ENCODE measurements around the gene ZBTB7B.

Gene ZBTB7B

DNA sequence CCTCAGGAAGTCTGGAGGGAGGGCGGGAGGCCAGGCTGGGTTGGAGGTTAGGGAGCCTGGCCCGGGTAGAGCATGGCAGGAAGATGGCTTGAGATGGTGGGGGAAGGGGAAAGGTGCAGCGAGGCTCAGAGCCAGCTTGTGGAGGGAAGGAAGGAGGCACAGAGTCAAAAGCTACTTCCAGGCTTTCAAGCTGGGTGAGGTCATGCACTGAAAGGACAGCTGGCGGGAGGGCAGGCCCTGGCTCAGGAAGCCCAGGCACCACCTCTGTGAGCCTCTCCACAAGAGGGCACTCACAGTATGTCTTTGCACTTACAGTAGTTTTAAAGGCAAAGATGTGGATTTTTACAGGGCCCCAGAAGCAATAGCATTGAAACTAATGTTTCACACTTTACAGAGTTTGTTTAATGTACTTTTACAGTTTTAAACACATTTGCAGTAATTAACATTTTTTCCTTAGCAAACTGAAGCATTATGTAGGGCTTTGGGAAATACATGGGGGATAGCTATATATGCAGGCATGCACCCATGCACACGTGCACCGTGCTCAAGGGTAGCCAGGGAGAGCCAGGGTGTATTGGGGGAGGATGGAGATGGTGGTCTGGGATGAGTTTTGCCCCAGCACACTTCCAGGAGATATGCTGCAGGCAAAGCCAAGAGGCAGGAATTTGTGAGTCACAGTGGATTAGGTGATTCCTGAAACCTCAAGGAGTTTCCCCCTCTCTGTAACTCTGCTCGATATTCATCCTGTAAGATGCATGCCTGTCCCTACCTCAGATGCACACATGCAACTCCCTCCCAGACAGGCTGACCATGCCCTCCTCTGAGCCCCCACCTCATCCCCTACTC lies 42.4 kb downstream of the ZBTB7B start:
- peak; percentile 95 for DNase-seq
- Histone ChIP-seq H3K56ac (ENCODE audit: low read length) (peak overlapping the region; percentile 83), H3K4ac (ENCODE audit: low read depth, low read length) (no peak overlapping the region)

DNA sequence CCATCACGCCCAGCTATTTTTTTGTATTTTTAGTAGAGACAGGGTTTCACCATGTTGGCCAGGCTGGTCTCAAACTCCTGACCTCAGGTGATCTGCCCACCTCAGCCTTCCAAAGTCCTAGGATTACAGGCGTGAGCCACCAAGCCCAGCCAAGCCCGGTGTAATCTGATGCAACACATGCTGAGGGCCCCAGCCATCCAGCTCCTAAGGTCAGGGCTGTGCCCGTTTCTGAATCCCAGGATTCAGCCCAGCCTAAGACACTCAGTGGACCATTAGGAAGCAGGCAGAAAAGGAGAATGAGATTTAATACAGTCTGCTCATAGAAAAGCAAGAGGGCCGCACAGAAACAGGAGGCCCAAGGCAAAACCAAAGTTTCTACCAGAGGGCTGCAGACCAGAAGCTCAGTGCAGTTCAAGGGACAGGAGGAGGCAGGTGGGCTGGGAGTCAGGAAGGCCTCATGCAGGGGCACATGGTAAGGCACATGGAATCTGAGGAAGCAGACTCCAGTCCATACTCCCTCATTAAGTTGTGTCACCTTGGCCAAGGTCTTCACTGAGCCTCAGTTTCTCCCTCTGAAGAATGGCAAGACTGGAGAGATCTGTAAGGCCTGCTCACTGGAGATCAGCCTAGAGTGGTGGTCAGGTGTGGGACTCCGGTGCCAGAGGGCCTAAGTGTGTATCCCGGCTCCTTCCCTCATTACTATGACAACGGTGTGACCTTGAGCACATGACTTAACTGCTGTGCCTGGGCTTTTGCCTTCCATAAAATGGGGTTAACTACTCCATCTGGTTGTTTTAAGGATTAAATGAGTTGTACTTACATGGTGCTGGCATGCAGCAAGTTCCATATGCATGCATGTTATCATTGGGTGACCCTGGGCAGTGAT lies 46.1 kb downstream of the ZBTB7B start:
- no peaks in the 10 kb centered on the region for H3K79me1 ChIP-seq (ENCODE audit: low read length)
- no peak overlapping the region for H3K4me3 ChIP-seq (ENCODE audit: low read length)
- H2AK5ac ChIP-seq (ENCODE audit: low read length): no peak overlapping the region
- H3K79me2 ChIP-seq (ENCODE audit: control insufficient read depth, insufficient read depth, low read length): no peaks in the 10 kb centered on the region
- no peak overlapping the region for H3K9ac ChIP-seq (ENCODE audit: low read length)
- H3K27me3 ChIP-seq (ENCODE audit: insufficient read depth, low read length, poor library complexity): no peaks in the 10 kb centered on the region
- no peak overlapping the region for H2BK5ac ChIP-seq (ENCODE audit: low read length)
- H2BK15ac ChIP-seq (replicated peaks; ENCODE audit: low read depth): no peak overlapping the region
- H3K36me3 ChIP-seq (ENCODE audit: control insufficient read depth, insufficient read depth, low read length): no peaks in the 10 kb centered on the region
- H3K4ac ChIP-seq (ENCODE audit: low read depth, low read length): no peak overlapping the region
- no peak overlapping the region for H4K8ac ChIP-seq (ENCODE audit: low read depth, low read length)
- H3K4me1 ChIP-seq (ENCODE audit: control insufficient read depth, low read depth, low read length): peaks cover 8% of the 10 kb centered on the region
- no peak overlapping the region for H3K27ac ChIP-seq (ENCODE audit: low read depth, low read length)
- H2BK120ac ChIP-seq (ENCODE audit: low read depth, low read length): no peak overlapping the region
- no CpG with 5 or more reads among the region's 8 CpGs for WGBS (ENCODE audit: extremely low coverage, insufficient coverage, low lambda C conversion rate)
- H4K5ac ChIP-seq (ENCODE audit: low read length): no peak overlapping the region
- no peak overlapping the region for H3K18ac ChIP-seq (ENCODE audit: low read length)
- H3K4me2 ChIP-seq (ENCODE audit: low read length): no peak overlapping the region
- no peak overlapping the region for H3K23ac ChIP-seq (ENCODE audit: low read length)
- no peak for DNase-seq
- H3K56ac ChIP-seq (ENCODE audit: low read length): no peak overlapping the region

More for the DNA sequence above, 42.4 kb downstream of the ZBTB7B start:
- no peak overlapping the region for H3K23ac ChIP-seq (ENCODE audit: low read length)
- WGBS (ENCODE audit: extremely low coverage, insufficient coverage, low lambda C conversion rate): no CpG with 5 or more reads among the region's 7 CpGs
- no peak overlapping the region for H3K4me2 ChIP-seq (ENCODE audit: low read length)
- H3K27me3 ChIP-seq (ENCODE audit: insufficient read depth, low read length, poor library complexity): no peaks in the 10 kb centered on the region
- H2AK5ac ChIP-seq (ENCODE audit: low read length): no peak overlapping the region
- H3K79me2 ChIP-seq (ENCODE audit: control insufficient read depth, insufficient read depth, low read length): no peaks in the 10 kb centered on the region
- no peak overlapping the region for H3K18ac ChIP-seq (ENCODE audit: low read length)
- no peak overlapping the region for H3K4me3 ChIP-seq (ENCODE audit: low read length)
- no peaks in the 10 kb centered on the region for H3K36me3 ChIP-seq (ENCODE audit: control insufficient read depth, insufficient read depth, low read length)
- no peak overlapping the region for H2BK15ac ChIP-seq (replicated peaks; ENCODE audit: low read depth)
- H4K8ac ChIP-seq (ENCODE audit: low read depth, low read length): no peak overlapping the region
- no peak overlapping the region for H2BK120ac ChIP-seq (ENCODE audit: low read depth, low read length)
- H3K9ac ChIP-seq (ENCODE audit: low read length): peak overlapping the region; percentile 29
- no peak overlapping the region for H2BK5ac ChIP-seq (ENCODE audit: low read length)
- no peak overlapping the region for H4K5ac ChIP-seq (ENCODE audit: low read length)
- H3K27ac ChIP-seq (ENCODE audit: low read depth, low read length): no peak overlapping the region
- H3K4me1 ChIP-seq (ENCODE audit: control insufficient read depth, low read depth, low read length): peaks cover 6% of the 10 kb centered on the region
- no peaks in the 10 kb centered on the region for H3K79me1 ChIP-seq (ENCODE audit: low read length)

DNA sequence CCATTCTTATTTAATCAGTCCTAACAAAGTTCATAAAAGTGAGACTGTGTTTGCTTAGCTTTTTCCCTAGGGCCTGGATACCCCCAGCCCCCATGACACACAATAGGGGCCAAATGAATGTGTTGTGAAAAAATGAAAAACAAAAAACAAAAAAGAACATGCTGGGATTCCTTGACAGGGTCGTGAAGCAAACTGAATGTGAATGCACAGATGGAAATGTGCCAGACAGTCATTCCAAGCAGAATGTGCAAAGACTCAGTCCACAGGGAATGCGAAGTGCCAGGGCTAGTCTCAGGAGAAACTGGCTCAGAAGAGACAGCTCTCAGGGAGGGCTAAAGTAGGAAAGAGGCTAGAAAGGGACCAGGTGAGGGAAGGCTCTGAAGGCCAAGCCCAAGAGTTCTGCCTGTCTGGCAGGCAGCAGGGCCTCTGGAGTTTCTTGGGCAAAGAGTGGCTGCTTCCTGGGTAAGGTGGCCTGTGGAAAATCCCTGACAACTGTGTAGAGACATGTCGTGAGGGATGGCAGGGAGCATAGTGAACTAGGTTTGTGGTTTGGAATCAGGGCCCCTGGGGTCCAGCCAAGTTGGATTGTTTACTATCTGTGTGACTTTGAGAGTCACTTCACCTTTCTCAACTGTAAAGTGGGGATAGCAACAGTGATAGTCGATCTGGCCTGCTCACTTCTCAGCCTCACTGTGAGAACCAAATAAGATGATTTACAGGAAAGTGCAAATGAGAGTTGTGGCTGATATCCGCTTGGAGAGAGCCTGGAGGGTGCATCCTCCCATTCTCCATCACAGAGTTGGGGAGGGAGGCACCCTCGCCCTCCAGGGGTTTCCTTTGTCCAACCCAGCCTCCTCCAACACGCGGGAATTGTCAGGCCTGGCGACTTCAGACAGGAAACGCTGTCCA lies 47.3 kb downstream of the ZBTB7B start:
- Histone ChIP-seq H3K79me2 (ENCODE audit: control insufficient read depth, insufficient read depth, low read length) (no peaks in the 10 kb centered on the region), H3K36me3 (ENCODE audit: control insufficient read depth, insufficient read depth, low read length) (no peaks in the 10 kb centered on the region), H3K9ac (ENCODE audit: low read length) (peak overlapping the region; percentile 66), H3K4me1 (ENCODE audit: control insufficient read depth, low read depth, low read length) (peaks cover 6% of the 10 kb centered on the region), H4K8ac (ENCODE audit: low read depth, low read length) (no peak overlapping the region), H3K27me3 (ENCODE audit: insufficient read depth, low read length, poor library complexity) (no peaks in the 10 kb centered on the region), H2AK5ac (ENCODE audit: low read length) (peak overlapping the region; percentile 28), H3K27ac (ENCODE audit: low read depth, low read length) (no peak overlapping the region), H3K4me3 (ENCODE audit: low read length) (no peak overlapping the region), H2BK5ac (ENCODE audit: low read length) (no peak overlapping the region), H3K4me2 (ENCODE audit: low read length) (peak overlapping the region; percentile 5), H2BK120ac (ENCODE audit: low read depth, low read length) (no peak overlapping the region), H3K79me1 (ENCODE audit: low read length) (no peaks in the 10 kb centered on the region), H3K18ac (ENCODE audit: low read length) (no peak overlapping the region), H3K23ac (ENCODE audit: low read length) (no peak overlapping the region), H2BK15ac (replicated peaks; ENCODE audit: low read depth) (no peak overlapping the region), H3K4ac (ENCODE audit: low read depth, low read length) (no peak overlapping the region), H4K5ac (ENCODE audit: low read length) (no peak overlapping the region), H3K56ac (ENCODE audit: low read length) (peak overlapping the region; percentile 58)
- DNase-seq: no peak
- no CpG with 5 or more reads among the region's 10 CpGs for WGBS (ENCODE audit: extremely low coverage, insufficient coverage, low lambda C conversion rate)

GRCh38 chr1:155050560-155051341 lies 48.1 kb downstream of the ZBTB7B start, which contains the start of gene ADAM15:
TSS of gene ADAM15 (plus strand) at chr1:155051316. CDS start at chr1:155051387, 71 bp downstream.
- H4K8ac ChIP-seq (ENCODE audit: low read depth, low read length): no peak within 1 kb of the TSS
- peak within 1 kb of the TSS; percentile 29 for H3K18ac ChIP-seq (ENCODE audit: low read length)
- H3K4me1 ChIP-seq (ENCODE audit: control insufficient read depth, low read depth, low read length): peaks cover 6% of the 10 kb centered on the region
- peak within 1 kb of the TSS; percentile 74 for H3K23ac ChIP-seq (ENCODE audit: low read length)
- peak within 1 kb of the TSS; percentile 73 for H3K4me2 ChIP-seq (ENCODE audit: low read length)
- no peak within 1 kb of the TSS for H3K4ac ChIP-seq (ENCODE audit: low read depth, low read length)
- H3K36me3 ChIP-seq (ENCODE audit: control insufficient read depth, insufficient read depth, low read length): no peaks in the 10 kb centered on the region
- H2BK15ac ChIP-seq (replicated peaks; ENCODE audit: low read depth): no peak within 1 kb of the TSS
- peak within 1 kb of the TSS; percentile 51 for H2BK5ac ChIP-seq (ENCODE audit: low read length)
- peak within 1 kb of the TSS; percentile 87 for H3K9ac ChIP-seq (ENCODE audit: low read length)
- H3K79me2 ChIP-seq (ENCODE audit: control insufficient read depth, insufficient read depth, low read length): no peaks in the 10 kb centered on the region
- H3K56ac ChIP-seq (ENCODE audit: low read length): peak within 1 kb of the TSS; percentile 88
- no peaks in the 10 kb centered on the region for H3K27me3 ChIP-seq (ENCODE audit: insufficient read depth, low read length, poor library complexity)
- peak; percentile 85 for DNase-seq
- H3K4me3 ChIP-seq (ENCODE audit: low read length): peak within 1 kb of the TSS; percentile 37
- H2AK5ac ChIP-seq (ENCODE audit: low read length): no peak within 1 kb of the TSS
- no peak within 1 kb of the TSS for H2BK120ac ChIP-seq (ENCODE audit: low read depth, low read length)
- H3K79me1 ChIP-seq (ENCODE audit: low read length): no peaks in the 10 kb centered on the region
- WGBS (ENCODE audit: extremely low coverage, insufficient coverage, low lambda C conversion rate): no CpG with 5 or more reads among the region's 99 CpGs
- no peak within 1 kb of the TSS for H4K5ac ChIP-seq (ENCODE audit: low read length)
- peak within 1 kb of the TSS; percentile 0 for H3K27ac ChIP-seq (ENCODE audit: low read depth, low read length)

DNA sequence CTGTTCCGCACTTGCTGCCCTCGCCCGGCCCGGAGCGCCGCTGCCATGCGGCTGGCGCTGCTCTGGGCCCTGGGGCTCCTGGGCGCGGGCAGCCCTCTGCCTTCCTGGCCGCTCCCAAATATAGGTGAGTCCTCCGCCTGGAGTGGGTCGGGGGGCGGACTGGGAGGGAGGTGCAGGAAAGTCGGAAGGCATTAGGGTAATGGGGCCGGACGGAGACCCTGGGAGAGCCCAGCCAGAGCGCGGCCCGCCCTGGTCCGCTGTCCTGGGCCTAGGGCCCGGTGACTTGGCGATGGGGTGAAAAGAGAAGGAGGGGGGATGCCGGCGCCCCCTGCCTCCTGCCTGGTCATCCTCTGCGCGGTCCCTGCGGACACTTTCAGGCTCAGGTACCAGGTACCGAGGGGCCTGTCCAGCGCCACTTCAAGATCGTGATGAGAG lies 48.8 kb downstream of the ZBTB7B start:
- H2BK120ac ChIP-seq (ENCODE audit: low read depth, low read length): no peak overlapping the region
- peak overlapping the region; percentile 57 for H3K56ac ChIP-seq (ENCODE audit: low read length)
- H3K4me2 ChIP-seq (ENCODE audit: low read length): peak overlapping the region; percentile 73
- H3K4ac ChIP-seq (ENCODE audit: low read depth, low read length): no peak overlapping the region
- peaks cover 6% of the 10 kb centered on the region for H3K4me1 ChIP-seq (ENCODE audit: control insufficient read depth, low read depth, low read length)
- H3K18ac ChIP-seq (ENCODE audit: low read length): peak overlapping the region; percentile 12
- no CpG with 5 or more reads among the region's 31 CpGs for WGBS (ENCODE audit: extremely low coverage, insufficient coverage, low lambda C conversion rate)
- no peaks in the 10 kb centered on the region for H3K36me3 ChIP-seq (ENCODE audit: control insufficient read depth, insufficient read depth, low read length)
- H3K27ac ChIP-seq (ENCODE audit: low read depth, low read length): no peak overlapping the region
- no peak overlapping the region for H2BK15ac ChIP-seq (replicated peaks; ENCODE audit: low read depth)
- no peak overlapping the region for H2AK5ac ChIP-seq (ENCODE audit: low read length)
- no peak for DNase-seq
- H3K79me1 ChIP-seq (ENCODE audit: low read length): no peaks in the 10 kb centered on the region
- H3K23ac ChIP-seq (ENCODE audit: low read length): no peak overlapping the region
- no peak overlapping the region for H4K5ac ChIP-seq (ENCODE audit: low read length)
- peak overlapping the region; percentile 37 for H3K4me3 ChIP-seq (ENCODE audit: low read length)
- no peaks in the 10 kb centered on the region for H3K79me2 ChIP-seq (ENCODE audit: control insufficient read depth, insufficient read depth, low read length)
- no peak overlapping the region for H2BK5ac ChIP-seq (ENCODE audit: low read length)
- H3K27me3 ChIP-seq (ENCODE audit: insufficient read depth, low read length, poor library complexity): no peaks in the 10 kb centered on the region
- H4K8ac ChIP-seq (ENCODE audit: low read depth, low read length): no peak overlapping the region
- peak overlapping the region; percentile 76 for H3K9ac ChIP-seq (ENCODE audit: low read length)

Data from mesendoderm (in vitro differentiated cells).